H1 (cell line): ENCODE measurements around the gene DPF3. TPM values are rescaled to one million over a fixed set of nuclear protein-coding genes. Genes with fewer than 3 reads are reported as not detected.

ENCODE experiments used
- CTCF ChIA-PET: fragments of 300-600 bp; sonication (Branson Sonifier 250); formaldehyde crosslinking; loops from one replicate; lab custom pipeline; 2021; ENCODE audit not compliant: partially characterized antibody; lab: Charles Lee
- POLR2A ChIA-PET: fragments of 300-600 bp; sonication (Branson Sonifier 250); formaldehyde crosslinking; loops from one replicate; lab custom pipeline; 2021; ENCODE audit warnings: inconsistent platforms; ENCODE audit not compliant: partially characterized antibody; lab: Charles Lee
- DNase-seq, 2 experiments: peaks; one replicate each; pipeline versions ENCODE4 v3.0.0 to v3.0.0-alpha.2; 2010 to 2022; ENCODE audit warnings: low spot score in 2 of 2, low read depth in 1 of 2, mixed read lengths in 1 of 2
- FAIRE-seq: peaks from 2 replicates; lab custom pipeline; 2011; peaks lifted over from hg19 to GRCh38; lab: Jason Lieb, UNC
- H2AFZ ChIP-seq: 2 replicates; pipeline ENCODE4 v1.8.1; 2012; ENCODE audit warnings: low read length, inconsistent platforms
- H2AK5ac ChIP-seq: 2 replicates; pipeline ENCODE4 v1.6.1; 2013; ENCODE audit warnings: low read depth, low read length
- H2BK120ac ChIP-seq: replicated peaks from 2 replicates; pipeline ENCODE3; 2013; ENCODE audit warnings: low read depth, low read length, inconsistent platforms
- H2BK12ac ChIP-seq: 2 replicates; pipeline ENCODE4 v1.6.1; 2013; ENCODE audit warnings: low read depth, low read length
- H2BK15ac ChIP-seq: 2 replicates; pipeline ENCODE4 v1.6.1; 2013; ENCODE audit warnings: low read length
- H2BK20ac ChIP-seq: 2 replicates; pipeline ENCODE4 v1.6.1; 2013; ENCODE audit warnings: low read length
- H2BK5ac ChIP-seq: 2 replicates; pipeline ENCODE4 v1.6.1; 2013; ENCODE audit warnings: low read depth, low read length
- H3K14ac ChIP-seq: 2 replicates; pipeline ENCODE4 v1.6.1; 2013; ENCODE audit warnings: inconsistent platforms; ENCODE audit not compliant: insufficient read length
- H3K18ac ChIP-seq: 2 replicates; pipeline ENCODE4 v1.6.1; 2013; ENCODE audit warnings: low read length; ENCODE audit errors: extremely low read depth
- H3K23ac ChIP-seq: 2 replicates; pipeline ENCODE4 v1.6.1; 2013; ENCODE audit warnings: inconsistent platforms; ENCODE audit not compliant: insufficient read length
- H3K23me2 ChIP-seq: 2 replicates; pipeline ENCODE4 v1.6.1; 2013; ENCODE audit warnings: low read depth, low read length
- H3K27ac ChIP-seq: 2 replicates; pipeline ENCODE4 v1.6.1; 2011; ENCODE audit warnings: low read depth, low read length, inconsistent platforms
- H3K27me3 ChIP-seq, 4 experiments: replicated peaks in 1 of 4; 1 replicate in 1 of 4; 2 replicates in 3 of 4; pipeline versions ENCODE4 v1.6.1 to v1.8.1; 2011 to 2013; ENCODE audit warnings: low read length in 3 of 4, mild to moderate bottlenecking in 3 of 4, inconsistent platforms in 2 of 4, mixed read lengths in 2 of 4, moderate library complexity in 1 of 4; ENCODE audit not compliant: control insufficient read depth in 3 of 4, insufficient read depth in 3 of 4; ENCODE audit errors: extremely low read depth in 1 of 4
- H3K36me3 ChIP-seq, 4 experiments: 2 replicates each; pipeline versions ENCODE4 v1.6.1 to v1.8.1; 2011 to 2013; ENCODE audit warnings: mild to moderate bottlenecking in 4 of 4, low read length in 3 of 4, moderate library complexity in 2 of 4, control low read depth in 1 of 4, inconsistent platforms in 1 of 4; ENCODE audit not compliant: insufficient read depth in 4 of 4, control insufficient read depth in 2 of 4
- H3K4ac ChIP-seq: replicated peaks from 2 replicates; pipeline ENCODE3; 2013; ENCODE audit warnings: low read length, low read depth, mixed read lengths, inconsistent platforms; ENCODE audit not compliant: insufficient read length
- H3K4me1 ChIP-seq, 4 experiments: replicated peaks in 1 of 4; 1 replicate in 1 of 4; 2 replicates in 3 of 4; pipeline versions ENCODE4 v1.6.1 to v1.8.1; 2011 to 2013; ENCODE audit warnings: low read length in 3 of 4, inconsistent platforms in 2 of 4, mixed read lengths in 1 of 4; ENCODE audit not compliant: insufficient read depth in 4 of 4, control insufficient read depth in 3 of 4
- H3K4me2 ChIP-seq, 2 experiments: 2 replicates each; pipeline versions ENCODE4 v1.6.1 to v1.8.1; 2011 to 2013; ENCODE audit warnings: low read depth in 2 of 2, low read length in 2 of 2, control low read depth in 1 of 2, inconsistent platforms in 1 of 2, mild to moderate bottlenecking in 1 of 2; ENCODE audit not compliant: insufficient read depth in 1 of 2
- H3K4me3 ChIP-seq, 4 experiments: fragments of 200-600, 300-600 bp in 1 of 4; sonication (generic), shearing (Covaris generic), sonication (Bioruptor Twin) in 1 of 4; 2 replicates each; pipeline versions ENCODE4 v1.5.1 to v1.8.1; 2011 to 2016; ENCODE audit warnings: low read length in 4 of 4, low read depth in 3 of 4, control low read depth in 2 of 4, inconsistent platforms in 2 of 4, mild to moderate bottlenecking in 2 of 4, mixed read lengths in 1 of 4, moderate library complexity in 1 of 4; ENCODE audit not compliant: insufficient read depth in 2 of 4; ENCODE audit errors: extremely low read depth in 1 of 4
- H3K56ac ChIP-seq: replicated peaks from 2 replicates; pipeline ENCODE3; 2013; ENCODE audit warnings: low read depth, mild to moderate bottlenecking, mixed read lengths, low read length, inconsistent platforms; ENCODE audit not compliant: insufficient read length
- H3K79me1 ChIP-seq: 2 replicates; pipeline ENCODE4 v1.6.1; 2013; ENCODE audit warnings: low read depth, low read length, control low read depth
- H3K79me2 ChIP-seq, 2 experiments: 2 replicates each; pipeline versions ENCODE4 v1.6.1 to v1.8.1; 2012 to 2013; ENCODE audit warnings: low read length in 2 of 2, mild to moderate bottlenecking in 2 of 2, inconsistent platforms in 1 of 2; ENCODE audit not compliant: insufficient read depth in 2 of 2, control insufficient read depth in 1 of 2
- H3K9ac ChIP-seq, 4 experiments: replicated peaks in 1 of 4; 1 replicate in 1 of 4; 2 replicates in 3 of 4; pipeline versions ENCODE4 v1.6.1 to v1.8.1; 2011 to 2013; ENCODE audit warnings: low read depth in 3 of 4, low read length in 3 of 4, control low read depth in 2 of 4, mild to moderate bottlenecking in 2 of 4, moderate library complexity in 2 of 4, inconsistent platforms in 1 of 4; ENCODE audit errors: extremely low read depth in 1 of 4
- H3K9me3 ChIP-seq, 2 experiments: 2 replicates each; pipeline versions ENCODE4 v1.6.1 to v1.8.1; 2012 to 2013; ENCODE audit warnings: mild to moderate bottlenecking in 2 of 2, moderate library complexity in 2 of 2, control low read depth in 1 of 2, inconsistent platforms in 1 of 2, low read depth in 1 of 2, low read length in 1 of 2, mixed read lengths in 1 of 2; ENCODE audit not compliant: insufficient read depth in 2 of 2
- H4K20me1 ChIP-seq, 2 experiments: replicated peaks in 1 of 2; 2 replicates each; pipeline versions ENCODE3 to v1.8.1; 2011 to 2013; ENCODE audit warnings: inconsistent platforms in 2 of 2, low read length in 2 of 2, mild to moderate bottlenecking in 1 of 2; ENCODE audit not compliant: insufficient read depth in 2 of 2, control insufficient read depth in 1 of 2
- H4K5ac ChIP-seq: 2 replicates; pipeline ENCODE4 v1.6.1; 2013; ENCODE audit warnings: low read length, low read depth, mixed read lengths, inconsistent platforms; ENCODE audit not compliant: insufficient read length
- H4K8ac ChIP-seq: 2 replicates; pipeline ENCODE4 v1.8.0; 2013; ENCODE audit warnings: mild to moderate bottlenecking, moderate library complexity, low read length, inconsistent platforms; ENCODE audit not compliant: insufficient read depth; ENCODE audit errors: extremely low read depth
- H4K91ac ChIP-seq: replicated peaks from 2 replicates; pipeline ENCODE3; 2013; ENCODE audit warnings: low read length, mixed read lengths, inconsistent platforms; ENCODE audit not compliant: insufficient read length
- SP1 ChIP-seq: IDR thresholded peaks from 2 replicates; pipeline ENCODE4 v1.6.1; 2011; ENCODE audit warnings: low read depth, low read length
- WGBS, 2 experiments: shearing (Covaris generic) in 1 of 2; methylation state at CpG; one replicate each; pipeline versions ENCODE4 v1.1.6 to v1.1.7; 2013 to 2015; ENCODE audit warnings: low lambda C conversion rate in 2 of 2, mixed read lengths in 2 of 2, inconsistent platforms in 1 of 2, low coverage in 1 of 2, missing lambda C conversion rate in 1 of 2; ENCODE audit not compliant: insufficient replicate concordance in 2 of 2, insufficient coverage in 1 of 2, insufficient read length in 1 of 2; ENCODE audit errors: extremely low coverage in 1 of 2, missing lambda C conversion rate in 1 of 2; 5-methylcytosine and 5-hydroxymethylcytosine counted together
- polyA plus RNA-seq, 7 experiments: library from polyadenylated mRNA; depleted of rRNA in 3 of 7; stranded (reverse) in 5 of 7; unstranded in 2 of 7; fragments of >200 nt in 5 of 7; fragments of 200-250 nt in 2 of 7; gene quantifications; 1 replicate in 5 of 7; 2 replicates in 1 of 7; 4 replicates in 1 of 7; pipeline versions ENCODE4 v1.2.1 to v1.2.3, GENCODE V29; 2011 to 2013; ENCODE audit warnings: missing spikeins in 2 of 7, mixed read lengths in 2 of 7
- total RNA-seq: library from RNA; stranded (reverse); fragmentation: NEBNext Ultra II Directional; extraction: Animal tissue kit (Norgen Biotek cat#: 25700); gene quantifications from 2 replicates; pipeline ENCODE4 v1.2.1, GENCODE V29; 2021
- TF ChIP-seq, protein P1 (sequence below): IDR thresholded peaks from 2 replicates; pipeline ENCODE4 v1.6.1; 2012; ENCODE audit warnings: inconsistent platforms

The DPF3 gene
- total and polyA plus RNA-seq, 2 of the 8 experiments (the other 6 are each of a cell fraction or from before 2014, with no cell fraction given) = 0.19 TPM; not detected in 1

- no peak overlapping the region for H2BK12ac ChIP-seq
- TF ChIP-seq, protein P1, sequence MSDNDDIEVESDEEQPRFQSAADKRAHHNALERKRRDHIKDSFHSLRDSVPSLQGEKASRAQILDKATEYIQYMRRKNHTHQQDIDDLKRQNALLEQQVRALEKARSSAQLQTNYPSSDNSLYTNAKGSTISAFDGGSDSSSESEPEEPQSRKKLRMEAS = no peak
- no peak for TF ChIP-seq SP1
- peaks cover 0 to 10% (median 1%) of the 10 kb centered on the region in 4 experiments; a peak in 3 of 7 replicates for H3K4me1 ChIP-seq
- no peak overlapping the region for H2AK5ac ChIP-seq
- no peak overlapping the region for H3K18ac ChIP-seq
- H3K4me3 ChIP-seq = no peak overlapping the region
- no peak overlapping the region for H3K4ac ChIP-seq
- no peak overlapping the region for H3K23ac ChIP-seq
- no peaks in the 10 kb centered on the region for H3K79me1 ChIP-seq
- ChIA-PET POLR2A (no interaction called here), CTCF (interaction anchor here (0.6 to 1.2 kb wide), 7 partner anchors 19 to 1914 kb away, joined by 3 to 4 read pairs (median 3); no protein-coding TSS in a partner anchor)
- no peak overlapping the region for H4K5ac ChIP-seq
- 83% methylated on average over 14 of the region's 14 CpGs; no CpG with 5 or more reads in 1 of the 2 experiments for WGBS, 2 experiments
- FAIRE-seq (no peak), DNase-seq (peak in 1 of 2 experiments; percentile 27)
- no peak overlapping the region for H2BK15ac ChIP-seq
- H3K56ac ChIP-seq = no peak overlapping the region
- H3K79me2 ChIP-seq = no peaks in the 10 kb centered on the region
- H3K27me3 ChIP-seq = no peaks in the 10 kb centered on the region
- no peak overlapping the region for H4K8ac ChIP-seq
- H3K36me3 ChIP-seq = no peaks in the 10 kb centered on the region
- H3K23me2 ChIP-seq = no peaks in the 10 kb centered on the region
- no peak overlapping the region for H2AFZ ChIP-seq
- H3K4me2 ChIP-seq = no peak overlapping the region
- no peak overlapping the region for H3K9ac ChIP-seq
- H4K20me1 ChIP-seq = no peaks in the 10 kb centered on the region
- H4K91ac ChIP-seq = no peak overlapping the region
- H2BK120ac ChIP-seq = no peak overlapping the region
- no peaks in the 10 kb centered on the region for H3K9me3 ChIP-seq
- no peak overlapping the region for H2BK5ac ChIP-seq
- no peak overlapping the region for H2BK20ac ChIP-seq
- no peak overlapping the region for H3K14ac ChIP-seq
- no peak overlapping the region for H3K27ac ChIP-seq
These were observed 154.2 kb downstream of the DPF3 start for GRCh38 chr14:72739446-72740405.
